Inflammatory macrophage treated with lipopolysaccharide for 1 hour (primary cell): ENCODE data around the gene CACNG1.
"Not testable (repeated sequence)": the region's sequence is repeated elsewhere in the genome, so short reads cannot be mapped to it uniquely, and the experiment has no call there.

Experiments
- DNase-seq, 2 donors: peaks; one replicate each; pipeline ENCODE4 v3.0.0-alpha.2; 2020 to 2022

The CACNG1 gene

GRCh38 chr17:67085406-67085805 is 41.1 kb downstream of the CACNG1 start:
- DNase-seq = no peak

- no peak for DNase-seq
These were observed 44.3 kb downstream of the CACNG1 start for GRCh38 chr17:67088639-67089038.

GRCh38 chr17:67090341-67090740 is 46.0 kb downstream of the CACNG1 start:
- DNase-seq = no peak

GRCh38 chr17:67092291-67092690 is 47.9 kb downstream of the CACNG1 start:
- no peak for DNase-seq

GRCh38 chr17:67092710-67093109 is 48.4 kb downstream of the CACNG1 start:
- not testable (repeated sequence) for DNase-seq

- no peak for DNase-seq
These were observed 49.0 kb downstream of the CACNG1 start for GRCh38 chr17:67093348-67093747.

- DNase-seq = peak; percentile 24 to 74
These were observed 50.9 kb downstream of the CACNG1 start for GRCh38 chr17:67095291-67095690.

- DNase-seq = no peak
These were observed 51.4 kb downstream of the CACNG1 start for GRCh38 chr17:67095803-67096202.

- DNase-seq = no peak
These were observed 52.3 kb downstream of the CACNG1 start for GRCh38 chr17:67096609-67097008.

GRCh38 chr17:67098006-67098405 is 53.7 kb downstream of the CACNG1 start:
- DNase-seq = peak; percentile 28 to 67

- DNase-seq = peak; percentile 79 to 88
These were observed 60.3 kb downstream of the CACNG1 start for GRCh38 chr17:67104641-67105040.

GRCh38 chr17:67105213-67105612 is 60.9 kb downstream of the CACNG1 start:
- DNase-seq = peak; percentile 97 to 98
